PFSK-1 (cell line): ENCODE results near the gene PIP4K2A.

Experiments used
- SIN3A ChIP-seq: IDR thresholded peaks from 2 replicates; pipeline ENCODE4 v1.6.1; 2012; ENCODE audit warnings: mild to moderate bottlenecking, low read length, moderate library complexity, borderline replicate concordance; ENCODE audit not compliant: insufficient read depth
- TF ChIP-seq, protein P1 (sequence below), 2 experiments: IDR thresholded peaks; 2 replicates each; pipeline versions ENCODE4 v1.6.1 to v1.8.0; 2011 to 2012; ENCODE audit warnings: low read depth in 2 of 2, low read length in 2 of 2, control low read depth in 1 of 2, inconsistent platforms in 1 of 2, mild to moderate bottlenecking in 1 of 2, moderate library complexity in 1 of 2; ENCODE audit not compliant: insufficient read depth in 1 of 2

DNA sequence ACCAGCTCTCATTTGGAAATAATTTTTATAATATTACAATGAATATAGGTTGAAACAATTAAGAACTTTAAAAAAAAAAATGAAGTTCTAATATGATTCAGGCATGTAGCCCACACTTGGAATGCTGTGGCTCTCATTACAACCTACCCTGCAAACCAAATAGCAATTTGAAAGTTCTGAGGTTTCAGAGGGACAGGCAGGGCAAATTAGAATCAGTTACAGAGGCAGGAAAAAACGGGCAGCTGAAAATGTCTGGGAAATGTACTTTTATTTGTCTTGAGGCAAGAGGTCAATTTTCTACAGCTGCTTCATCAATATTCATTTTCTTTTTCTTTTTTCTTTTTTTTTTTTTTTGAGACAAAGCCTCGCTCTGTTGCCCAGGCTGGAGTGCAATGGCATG lies 95.3 kb downstream of the PIP4K2A start:
- TF ChIP-seq, protein P1, sequence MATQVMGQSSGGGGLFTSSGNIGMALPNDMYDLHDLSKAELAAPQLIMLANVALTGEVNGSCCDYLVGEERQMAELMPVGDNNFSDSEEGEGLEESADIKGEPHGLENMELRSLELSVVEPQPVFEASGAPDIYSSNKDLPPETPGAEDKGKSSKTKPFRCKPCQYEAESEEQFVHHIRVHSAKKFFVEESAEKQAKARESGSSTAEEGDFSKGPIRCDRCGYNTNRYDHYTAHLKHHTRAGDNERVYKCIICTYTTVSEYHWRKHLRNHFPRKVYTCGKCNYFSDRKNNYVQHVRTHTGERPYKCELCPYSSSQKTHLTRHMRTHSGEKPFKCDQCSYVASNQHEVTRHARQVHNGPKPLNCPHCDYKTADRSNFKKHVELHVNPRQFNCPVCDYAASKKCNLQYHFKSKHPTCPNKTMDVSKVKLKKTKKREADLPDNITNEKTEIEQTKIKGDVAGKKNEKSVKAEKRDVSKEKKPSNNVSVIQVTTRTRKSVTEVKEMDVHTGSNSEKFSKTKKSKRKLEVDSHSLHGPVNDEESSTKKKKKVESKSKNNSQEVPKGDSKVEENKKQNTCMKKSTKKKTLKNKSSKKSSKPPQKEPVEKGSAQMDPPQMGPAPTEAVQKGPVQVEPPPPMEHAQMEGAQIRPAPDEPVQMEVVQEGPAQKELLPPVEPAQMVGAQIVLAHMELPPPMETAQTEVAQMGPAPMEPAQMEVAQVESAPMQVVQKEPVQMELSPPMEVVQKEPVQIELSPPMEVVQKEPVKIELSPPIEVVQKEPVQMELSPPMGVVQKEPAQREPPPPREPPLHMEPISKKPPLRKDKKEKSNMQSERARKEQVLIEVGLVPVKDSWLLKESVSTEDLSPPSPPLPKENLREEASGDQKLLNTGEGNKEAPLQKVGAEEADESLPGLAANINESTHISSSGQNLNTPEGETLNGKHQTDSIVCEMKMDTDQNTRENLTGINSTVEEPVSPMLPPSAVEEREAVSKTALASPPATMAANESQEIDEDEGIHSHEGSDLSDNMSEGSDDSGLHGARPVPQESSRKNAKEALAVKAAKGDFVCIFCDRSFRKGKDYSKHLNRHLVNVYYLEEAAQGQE (IDR thresholded peaks at IDR 0.05; ENCODE audit: insufficient read depth in 1 of 2, low read depth in 2 of 2, low read length in 2 of 2) = no peak
- no peak for TF ChIP-seq SIN3A
